ENCODE data around the gene TUBGCP5. TPM values are rescaled to one million over a fixed set of nuclear protein-coding genes. Genes with fewer than 3 reads are reported as not detected.
"Not testable (repeated sequence)": the region's sequence is repeated elsewhere in the genome, so short reads cannot be mapped to it uniquely, and the experiment has no call there.

TUBGCP5 gene
- total RNA-seq, 1 donor from 2014 or later = 26.2 TPM

DNA sequence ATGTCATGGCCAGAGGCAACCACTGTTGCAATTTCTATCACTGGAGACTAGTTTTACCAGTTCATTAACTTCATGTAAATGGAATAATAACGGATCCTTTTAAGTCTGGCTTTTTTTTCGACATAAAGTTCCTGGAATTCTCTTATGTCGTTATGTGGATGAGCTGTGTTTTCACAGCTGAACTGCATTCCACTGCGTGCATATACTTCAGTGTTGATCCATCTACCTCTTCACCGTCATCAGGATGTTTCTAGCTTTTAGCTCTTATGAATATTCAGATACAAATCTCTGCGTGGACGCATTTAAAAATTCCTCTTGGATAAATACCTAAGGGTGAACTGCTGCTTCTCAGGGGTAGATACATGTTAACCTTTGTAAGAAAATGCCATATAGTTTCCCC is 43.6 kb downstream of the TUBGCP5 start:
- no peaks in the 10 kb centered on the region for H3K9me3 Mint-ChIP-seq
- TF ChIP-seq, protein P1, sequence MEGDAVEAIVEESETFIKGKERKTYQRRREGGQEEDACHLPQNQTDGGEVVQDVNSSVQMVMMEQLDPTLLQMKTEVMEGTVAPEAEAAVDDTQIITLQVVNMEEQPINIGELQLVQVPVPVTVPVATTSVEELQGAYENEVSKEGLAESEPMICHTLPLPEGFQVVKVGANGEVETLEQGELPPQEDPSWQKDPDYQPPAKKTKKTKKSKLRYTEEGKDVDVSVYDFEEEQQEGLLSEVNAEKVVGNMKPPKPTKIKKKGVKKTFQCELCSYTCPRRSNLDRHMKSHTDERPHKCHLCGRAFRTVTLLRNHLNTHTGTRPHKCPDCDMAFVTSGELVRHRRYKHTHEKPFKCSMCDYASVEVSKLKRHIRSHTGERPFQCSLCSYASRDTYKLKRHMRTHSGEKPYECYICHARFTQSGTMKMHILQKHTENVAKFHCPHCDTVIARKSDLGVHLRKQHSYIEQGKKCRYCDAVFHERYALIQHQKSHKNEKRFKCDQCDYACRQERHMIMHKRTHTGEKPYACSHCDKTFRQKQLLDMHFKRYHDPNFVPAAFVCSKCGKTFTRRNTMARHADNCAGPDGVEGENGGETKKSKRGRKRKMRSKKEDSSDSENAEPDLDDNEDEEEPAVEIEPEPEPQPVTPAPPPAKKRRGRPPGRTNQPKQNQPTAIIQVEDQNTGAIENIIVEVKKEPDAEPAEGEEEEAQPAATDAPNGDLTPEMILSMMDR (IDR thresholded peaks at IDR 0.05) = no peak
- no peak overlapping the region for H3K27ac Mint-ChIP-seq
- no peaks in the 10 kb centered on the region for H3K4me1 Mint-ChIP-seq
- ChIA-PET POLR2A (no interaction called here), CTCF (no interaction called here)
- ATAC-seq (ENCODE audit: low read depth) (no peak), DNase-seq (no peak)
- intact Hi-C loops (cut with micrococcal nuclease) = no loop called here
- no peak overlapping the region for H3K4me3 Mint-ChIP-seq
- H3K36me3 Mint-ChIP-seq (ENCODE audit: low read depth) = peaks cover 39% of the 10 kb centered on the region
- H3K27me3 Mint-ChIP-seq = no peaks in the 10 kb centered on the region

DNA sequence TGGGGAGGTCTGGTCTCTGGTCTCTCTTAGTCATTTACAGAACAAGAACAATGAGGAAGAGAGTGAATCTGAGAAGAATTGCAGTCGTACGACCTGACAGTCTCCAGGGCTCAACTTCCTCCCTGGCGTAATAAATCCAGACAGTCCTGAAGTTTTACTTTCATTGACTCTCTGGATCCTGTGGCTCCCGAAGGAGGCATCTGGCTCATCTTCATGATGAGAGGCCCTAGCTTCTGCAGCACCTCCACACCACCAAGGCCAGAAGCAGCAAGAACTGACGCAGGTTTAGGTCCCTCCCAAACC is 47.4 kb downstream of the TUBGCP5 start:
- intact Hi-C loops (cut with micrococcal nuclease) = no loop called here
- no peak overlapping the region for H3K4me3 Mint-ChIP-seq
- peaks cover 24% of the 10 kb centered on the region for H3K36me3 Mint-ChIP-seq (ENCODE audit: low read depth)
- H3K4me1 Mint-ChIP-seq = no peaks in the 10 kb centered on the region
- ChIA-PET POLR2A (no interaction called here), CTCF (no interaction called here)
- H3K9me3 Mint-ChIP-seq = no peaks in the 10 kb centered on the region
- ATAC-seq (ENCODE audit: low read depth) (no peak), DNase-seq (no peak)
- H3K27me3 Mint-ChIP-seq = no peaks in the 10 kb centered on the region
- TF ChIP-seq, protein P1 (IDR thresholded peaks at IDR 0.05) = no peak
- no peak overlapping the region for H3K27ac Mint-ChIP-seq

DNA sequence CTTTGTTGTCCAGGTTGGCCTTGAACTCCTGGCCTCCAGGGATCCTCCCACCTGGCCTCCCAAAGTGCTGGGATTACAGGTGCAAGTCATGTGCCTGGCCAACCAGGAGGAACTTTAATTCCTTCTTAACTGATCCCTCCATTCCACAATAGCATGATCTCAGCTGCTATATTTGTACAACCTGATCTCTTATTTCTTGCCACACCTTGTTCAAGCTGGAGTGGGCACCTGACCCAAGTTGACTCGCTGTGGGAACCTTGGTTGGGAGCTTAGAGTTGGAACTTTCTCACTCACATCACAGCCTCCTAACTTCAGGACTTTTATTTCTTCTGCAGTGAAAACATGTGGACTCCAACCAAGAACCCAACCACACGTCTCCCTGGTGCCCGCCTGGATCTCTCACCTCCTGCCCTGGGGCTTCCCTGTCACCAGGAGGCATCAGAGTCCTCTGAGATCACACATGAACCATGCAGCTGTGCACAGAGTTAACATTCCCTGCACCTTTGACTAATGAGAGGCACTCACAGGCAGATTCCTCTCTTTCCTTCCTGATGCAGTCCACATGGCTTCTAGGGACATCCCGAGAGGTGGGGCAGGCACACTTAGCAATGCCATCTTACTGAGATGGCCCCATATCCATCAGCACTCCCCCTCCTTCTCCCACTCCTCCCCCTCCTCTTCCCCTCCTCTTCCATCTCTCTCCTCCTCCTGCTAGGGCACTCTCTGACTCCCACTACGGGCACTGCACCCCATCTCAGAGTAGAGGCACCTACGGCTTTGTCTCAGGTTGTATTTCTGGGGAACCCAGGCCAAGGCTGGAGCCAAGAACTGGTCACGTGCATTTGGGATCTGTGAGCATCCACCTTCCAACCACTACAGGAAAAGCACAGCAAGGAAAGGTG is 49.5 kb downstream of the TUBGCP5 start:
- no peaks in the 10 kb centered on the region for H3K27me3 Mint-ChIP-seq
- DNase-seq (no peak), ATAC-seq (ENCODE audit: low read depth) (no peak)
- H3K36me3 Mint-ChIP-seq (ENCODE audit: low read depth) = peaks cover 10% of the 10 kb centered on the region
- H3K27ac Mint-ChIP-seq = no peak overlapping the region
- ChIA-PET POLR2A (no interaction called here), CTCF (no interaction called here)
- TF ChIP-seq, protein P1 (IDR thresholded peaks at IDR 0.05) = no peak
- no peaks in the 10 kb centered on the region for H3K9me3 Mint-ChIP-seq
- intact Hi-C loops (cut with micrococcal nuclease) = no loop called here
- no peak overlapping the region for H3K4me3 Mint-ChIP-seq
- no peaks in the 10 kb centered on the region for H3K4me1 Mint-ChIP-seq

DNA sequence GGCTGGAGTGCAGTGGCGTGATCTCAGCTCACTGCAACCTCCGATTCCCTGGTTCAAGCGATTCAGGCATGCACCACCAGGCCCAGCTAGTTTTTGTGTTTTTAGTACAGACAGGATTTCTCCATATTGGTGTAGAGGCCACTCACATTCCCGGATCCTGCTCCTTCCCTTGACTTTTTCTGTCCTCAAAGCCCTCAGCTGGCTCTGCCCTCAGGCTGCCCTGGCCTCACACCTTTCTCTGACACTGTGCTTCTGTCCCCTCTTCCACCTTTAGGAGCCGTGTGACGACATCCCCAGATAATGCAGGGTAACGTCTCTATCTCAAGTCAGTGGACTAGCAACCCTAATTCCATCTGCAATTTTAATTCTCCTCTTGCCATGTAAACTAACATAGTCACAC is 50.6 kb downstream of the TUBGCP5 start:
- intact Hi-C loops (cut with micrococcal nuclease) = no loop called here
- no peak for ATAC-seq (ENCODE audit: low read depth)
- no peak overlapping the region for H3K27ac Mint-ChIP-seq
- no peaks in the 10 kb centered on the region for H3K27me3 Mint-ChIP-seq
- no peak overlapping the region for H3K4me3 Mint-ChIP-seq
- H3K4me1 Mint-ChIP-seq = no peaks in the 10 kb centered on the region
- TF ChIP-seq, protein P1 (IDR thresholded peaks at IDR 0.05) = no peak
- CTCF ChIA-PET = no interaction called here
- H3K36me3 Mint-ChIP-seq (ENCODE audit: low read depth) = peaks cover 2% of the 10 kb centered on the region
- POLR2A ChIA-PET = no interaction called here
- no peaks in the 10 kb centered on the region for H3K9me3 Mint-ChIP-seq
- no peak for DNase-seq

DNA sequence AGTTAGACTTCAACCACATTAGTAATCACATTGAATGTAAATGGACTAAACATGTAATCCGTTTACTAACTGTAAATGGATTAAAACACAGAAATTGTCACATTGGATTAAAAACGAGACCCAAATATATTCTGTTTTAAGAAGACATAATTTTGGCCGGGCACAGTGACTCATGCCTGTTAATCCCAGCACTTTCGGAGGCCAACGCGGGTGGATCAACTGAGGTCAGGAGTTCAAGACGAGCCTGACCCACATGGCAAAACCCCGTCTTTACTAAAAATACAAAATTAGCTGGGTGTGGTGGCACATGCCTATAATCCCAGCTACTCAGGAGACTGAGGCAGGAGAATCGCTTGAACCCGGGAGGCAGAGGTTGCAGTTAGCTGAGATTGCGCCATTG is 57.4 kb downstream of the TUBGCP5 start:
- intact Hi-C loops (cut with micrococcal nuclease); H3K4me3 Mint-ChIP-seq; H3K27ac Mint-ChIP-seq; DNase-seq; POLR2A ChIA-PET; H3K9me3 Mint-ChIP-seq; CTCF ChIA-PET; ATAC-seq (ENCODE audit: low read depth); H3K36me3 Mint-ChIP-seq (ENCODE audit: low read depth); H3K27me3 Mint-ChIP-seq: not testable (repeated sequence)
- H3K4me1 Mint-ChIP-seq = peaks cover 15% of the 10 kb centered on the region

Data from activated B cell treated with CpG ODN at 0.5 μM for 24 hours (primary cell).